OCI-LY7 (cell line): Measurements from ENCODE around the gene M6PR. TPM values are rescaled to one million over a fixed set of nuclear protein-coding genes. Genes with fewer than 3 reads are reported as not detected.

Experiments used
- BruUV-seq: library from RNA; stranded (reverse); fragments of 400-500 nt; replicated peaks from 2 replicates; lab custom pipeline; 2021; lab: Mats Ljungman, UMichigan
- CTCF ChIA-PET: fragments of 300-600 bp; sonication (Branson Sonifier 250); formaldehyde crosslinking; loops from one replicate; lab custom pipeline; 2022; ENCODE audit warnings: antibody characterized with exemption; ENCODE audit not compliant: unreplicated experiment; lab: Charles Lee
- POLR2A ChIA-PET: fragments of 300-600 bp; sonication (Branson Sonifier 250); formaldehyde crosslinking; loops from one replicate; lab custom pipeline; 2022; ENCODE audit warnings: antibody characterized with exemption; lab: Charles Lee
- DNase-seq: peaks from one replicate; pipeline ENCODE4 v3.0.0-alpha.2; 2015; ENCODE audit warnings: low spot score
- H2AFZ ChIP-seq: fragments of 200-600 bp; sonication (generic), shearing (Covaris generic); 2 replicates; pipeline ENCODE4 v1.6.1; 2014; ENCODE audit warnings: mild to moderate bottlenecking, antibody characterized with exemption, low read length, moderate library complexity
- H3K27ac ChIP-seq: fragments of 200-600 bp; sonication (generic); 2 replicates; pipeline ENCODE4 v1.5.1; 2014; ENCODE audit warnings: mixed run types, low read depth, mild to moderate bottlenecking, moderate library complexity, low read length, inconsistent platforms; ENCODE audit not compliant: poor library complexity, severe bottlenecking
- H3K36me3 ChIP-seq: fragments of 200-600 bp; sonication (generic); 2 replicates; pipeline ENCODE4 v1.6.1; 2014; ENCODE audit warnings: mild to moderate bottlenecking, antibody characterized with exemption, low read length, moderate library complexity, mixed read lengths; ENCODE audit not compliant: insufficient read depth
- H3K4me1 ChIP-seq: fragments of 200-600 bp; sonication (generic); 2 replicates; pipeline ENCODE4 v1.5.1; 2014; ENCODE audit warnings: mild to moderate bottlenecking, low read length; ENCODE audit not compliant: insufficient read depth, poor library complexity, severe bottlenecking
- H3K4me2 ChIP-seq: fragments of 200-600 bp; sonication (generic); 2 replicates; pipeline ENCODE4 v1.6.1; 2014; ENCODE audit warnings: mild to moderate bottlenecking, low read length
- H3K4me3 ChIP-seq: fragments of 200-600 bp; sonication (generic); 2 replicates; pipeline ENCODE4 v1.5.1; 2014; ENCODE audit warnings: mild to moderate bottlenecking, low read depth, low read length; ENCODE audit not compliant: poor library complexity, severe bottlenecking
- H3K79me2 ChIP-seq: fragments of 200-600 bp; sonication (generic); 2 replicates; pipeline ENCODE4 v1.6.1; 2016; ENCODE audit warnings: low read depth, mild to moderate bottlenecking, low read length, moderate library complexity, mixed read lengths; ENCODE audit not compliant: insufficient read depth
- H3K9me2 ChIP-seq: fragments of 200-600 bp; sonication (generic); 2 replicates; pipeline ENCODE4 v1.6.1; 2016; ENCODE audit warnings: mild to moderate bottlenecking, low read length, mixed read lengths; ENCODE audit not compliant: insufficient read depth
- H3K9me3 ChIP-seq: fragments of 200-600 bp; sonication (generic); 2 replicates; pipeline ENCODE4 v1.6.1; 2014; ENCODE audit warnings: mild to moderate bottlenecking, mixed run types, low read length, mixed read lengths
- H4K20me1 ChIP-seq: fragments of 200-600 bp; sonication (generic); 2 replicates; pipeline ENCODE4 v1.6.1; 2014; ENCODE audit warnings: mild to moderate bottlenecking, antibody characterized with exemption, low read length, moderate library complexity, mixed read lengths; ENCODE audit not compliant: insufficient read depth
- CTCF ChIP-seq: fragments of 200-600 bp; sonication (generic); conservative IDR thresholded peaks from 2 replicates; pipeline ENCODE4 v1.5.1; 2014; ENCODE audit warnings: mild to moderate bottlenecking, antibody characterized with exemption, low read length, moderate library complexity, mixed read lengths
- EZH2phosphoT487 ChIP-seq: fragments of 200-600 bp; sonication (generic); IDR thresholded peaks from 2 replicates; pipeline ENCODE4 v1.6.1; 2018; ENCODE audit warnings: low read depth, borderline replicate concordance, mild to moderate bottlenecking, mixed run types, antibody characterized with exemption, low read length, moderate library complexity, mixed read lengths
- intact Hi-C: fragments of 100-400 bp; cut with micrococcal nuclease; formaldehyde crosslinking; loops from one replicate; pipeline ENCODE4 v1.10.0; 2022; ENCODE audit not compliant: unreplicated experiment
- total RNA-seq, 2 experiments: library from RNA; depleted of rRNA in 1 of 2; stranded (reverse); fragments of >200 nt in 1 of 2; shearing (Covaris generic) in 1 of 2; gene quantifications; 2 replicates each; pipeline ENCODE4 v1.2.3, GENCODE V29; 2014 to 2022

The M6PR gene
- total RNA-seq, 2 experiments from 2014 or later = 108 to 144 TPM

GRCh38 chr12:8957561-8957960 is 8.1 kb upstream of the M6PR start:
- peaks cover 59% of the 10 kb centered on the region for H3K36me3 ChIP-seq
- TF ChIP-seq EZH2phosphoT487 (no peak), CTCF (no peak)
- no peak for DNase-seq
- BruUV-seq = no TSS peak
- ChIA-PET CTCF (no interaction called here), POLR2A (interaction anchor here (1.0 to 1.4 kb wide), 2 partner anchors 8 to 21 kb away, joined by 3 to 5 read pairs; partner anchors contain the start of gene M6PR)
- H3K4me3 ChIP-seq = no peak overlapping the region
- H4K20me1 ChIP-seq = no peaks in the 10 kb centered on the region
- intact Hi-C loops = no loop called here
- H3K9me2 ChIP-seq = no peaks in the 10 kb centered on the region
- H2AFZ ChIP-seq = no peak overlapping the region
- no peak overlapping the region for H3K4me2 ChIP-seq
- peaks cover 24% of the 10 kb centered on the region for H3K9me3 ChIP-seq
- H3K79me2 ChIP-seq = no peaks in the 10 kb centered on the region
- no peaks in the 10 kb centered on the region for H3K4me1 ChIP-seq
- H3K27ac ChIP-seq = no peak overlapping the region

GRCh38 chr12:8956772-8957171 is 7.3 kb upstream of the M6PR start:
- Histone ChIP-seq H2AFZ (no peak overlapping the region), H4K20me1 (no peaks in the 10 kb centered on the region), H3K4me3 (no peak overlapping the region), H3K4me2 (no peak overlapping the region), H3K4me1 (peaks cover under 1% of the 10 kb centered on the region), H3K9me2 (no peaks in the 10 kb centered on the region), H3K36me3 (peaks cover 61% of the 10 kb centered on the region), H3K79me2 (no peaks in the 10 kb centered on the region), H3K27ac (no peak overlapping the region), H3K9me3 (peaks cover 31% of the 10 kb centered on the region)
- intact Hi-C loops = no loop called here
- no peak for DNase-seq
- CTCF ChIA-PET = no interaction called here
- no TSS peak for BruUV-seq
- no peak for TF ChIP-seq CTCF
- no peak for TF ChIP-seq EZH2phosphoT487
- POLR2A ChIA-PET = no interaction called here

- Histone ChIP-seq H4K20me1 (no peaks in the 10 kb centered on the region), H3K36me3 (peaks cover 62% of the 10 kb centered on the region), H3K4me2 (no peak overlapping the region), H3K79me2 (peaks cover 6% of the 10 kb centered on the region), H3K4me1 (peaks cover 5% of the 10 kb centered on the region), H3K9me3 (peaks cover 32% of the 10 kb centered on the region), H2AFZ (no peak overlapping the region), H3K9me2 (no peaks in the 10 kb centered on the region), H3K4me3 (no peak overlapping the region), H3K27ac (no peak overlapping the region)
- no TSS peak for BruUV-seq
- ChIA-PET POLR2A (no interaction called here), CTCF (interaction anchor here (0.5 kb wide), 1 partner anchor 105 kb away, joined by 4 read pairs; no protein-coding TSS in a partner anchor)
- DNase-seq = no peak
- intact Hi-C loops = no loop called here
- TF ChIP-seq CTCF = no peak
These were observed 6.6 kb upstream of the M6PR start for GRCh38 chr12:8956073-8956472.
